HepG2 (cell line): Measurements from ENCODE around the gene SLC25A46. TPM values are rescaled to one million over a fixed set of nuclear protein-coding genes. Genes with fewer than 3 reads are reported as not detected.

Source experiments
- ATF1 ChIP-seq: IDR thresholded peaks from 2 replicates; pipeline ENCODE4 v1.6.1; 2016; ENCODE audit warnings: mild to moderate bottlenecking, control low read depth
- BATF2 ChIP-seq: sonication (generic); formaldehyde crosslinking; IDR thresholded peaks from 2 replicates; pipeline ENCODE4 v1.8.0; 2022; ENCODE audit warnings: mild to moderate bottlenecking, missing genetic modification reagents, moderate library complexity
- CC2D1A ChIP-seq: sonication (generic); formaldehyde crosslinking; IDR thresholded peaks from 2 replicates; pipeline ENCODE4 v1.8.1; 2023; ENCODE audit warnings: mild to moderate bottlenecking, missing genetic modification reagents
- CSRNP1 ChIP-seq: sonication (generic); formaldehyde crosslinking; IDR thresholded peaks from 2 replicates; pipeline ENCODE4 v1.8.1; 2023; ENCODE audit warnings: mild to moderate bottlenecking, missing genetic modification reagents
- NR2F1 ChIP-seq, 2 experiments: fragments of 450-650 bp in 1 of 2; formaldehyde crosslinking in 1 of 2; IDR thresholded peaks; 2 replicates each; pipeline versions ENCODE4 v1.5.0 to v1.6.1; 2016 to 2020; ENCODE audit warnings: mild to moderate bottlenecking in 1 of 2, missing compliant biosample characterization in 1 of 2, missing genetic modification reagents in 1 of 2, moderate library complexity in 1 of 2
- PHF8 ChIP-seq: sonication (generic); formaldehyde crosslinking; IDR thresholded peaks from 2 replicates; pipeline ENCODE4 v1.5.0; 2020; ENCODE audit warnings: missing genetic modification reagents
- PITX1 ChIP-seq: sonication (generic); formaldehyde crosslinking; IDR thresholded peaks from 2 replicates; pipeline ENCODE4 v1.5.1; 2020; ENCODE audit warnings: mild to moderate bottlenecking, missing genetic modification reagents
- RAD51 ChIP-seq: fragments of 450-650 bp; IDR thresholded peaks from 2 replicates; pipeline ENCODE4 v1.6.1; 2016; ENCODE audit warnings: borderline replicate concordance
- RNF219 ChIP-seq: sonication (generic); formaldehyde crosslinking; IDR thresholded peaks from 2 replicates; pipeline ENCODE4 v1.5.0; 2020; ENCODE audit warnings: mild to moderate bottlenecking, missing genetic modification reagents
- SP5 ChIP-seq: IDR thresholded peaks from 2 replicates; pipeline ENCODE4 v1.6.1; 2016; ENCODE audit warnings: low read depth, borderline replicate concordance
- SPEN ChIP-seq: sonication (generic); formaldehyde crosslinking; IDR thresholded peaks from 2 replicates; pipeline ENCODE4 v1.5.1; 2020; ENCODE audit warnings: low read depth, mild to moderate bottlenecking, missing genetic modification reagents
- TAF15 ChIP-seq: fragments of 200-400 bp; formaldehyde crosslinking; IDR thresholded peaks from one replicate; pipeline ENCODE4 v1.6.1; 2018; ENCODE audit warnings: mild to moderate bottlenecking, low read depth, low read length; ENCODE audit not compliant: poor library complexity, severe bottlenecking
- TBL1XR1 ChIP-seq: fragments of 150-350 bp; IDR thresholded peaks from 2 replicates; pipeline ENCODE4 v1.6.1; 2014; ENCODE audit warnings: borderline replicate concordance, low read length; ENCODE audit not compliant: partially characterized antibody
- ZFP82 ChIP-seq: sonication (generic); formaldehyde crosslinking; IDR thresholded peaks from 2 replicates; pipeline ENCODE4 v1.5.1; 2020; ENCODE audit warnings: mild to moderate bottlenecking, missing genetic modification reagents, borderline replicate concordance
- ZIK1 ChIP-seq: sonication (generic); formaldehyde crosslinking; IDR thresholded peaks from 2 replicates; pipeline ENCODE4 v1.5.0; 2020; ENCODE audit warnings: mild to moderate bottlenecking, low read depth, missing genetic modification reagents, borderline replicate concordance
- ZKSCAN1 ChIP-seq: fragments of 150-350 bp; IDR thresholded peaks from 2 replicates; pipeline ENCODE4 v1.6.1; 2014; ENCODE audit warnings: low read length
- ZNF253 ChIP-seq: sonication (generic); formaldehyde crosslinking; IDR thresholded peaks from 2 replicates; pipeline ENCODE4 v1.8.0; 2022; ENCODE audit warnings: mild to moderate bottlenecking, missing genetic modification reagents, borderline replicate concordance
- ZNF451 ChIP-seq: sonication (generic); formaldehyde crosslinking; IDR thresholded peaks from 2 replicates; pipeline ENCODE4 v1.5.0; 2020; ENCODE audit warnings: mild to moderate bottlenecking, missing genetic modification reagents
- ZNF563 ChIP-seq: sonication (generic); formaldehyde crosslinking; IDR thresholded peaks from 2 replicates; pipeline ENCODE4 v1.8.0; 2022; ENCODE audit warnings: mild to moderate bottlenecking, moderate library complexity, missing genetic modification reagents
- ZNF570 ChIP-seq: sonication (generic); formaldehyde crosslinking; IDR thresholded peaks from 2 replicates; pipeline ENCODE4 v1.4.0; 2020; ENCODE audit warnings: mild to moderate bottlenecking, missing genetic modification reagents, borderline replicate concordance
- ZNF574 ChIP-seq: sonication (generic); formaldehyde crosslinking; IDR thresholded peaks from 2 replicates; pipeline ENCODE4 v1.4.0; 2020; ENCODE audit warnings: missing genetic modification reagents
- ZNF749 ChIP-seq: sonication (generic); formaldehyde crosslinking; IDR thresholded peaks from 2 replicates; pipeline ENCODE4 v1.8.0; 2022; ENCODE audit warnings: mild to moderate bottlenecking, missing genetic modification reagents, moderate library complexity, borderline replicate concordance
- polyA plus RNA-seq, 8 experiments: library from polyadenylated mRNA; depleted of rRNA in 3 of 8; stranded (reverse) in 7 of 8; unstranded in 1 of 8; fragments of >200 nt; fragmentation: Illumina TruSeq in 4 of 8; extraction: Trizol in 4 of 8; gene quantifications; 2 replicates each; pipeline versions ENCODE4 v1.2.1 to v1.2.3, GENCODE V29; 2011 to 2016; ENCODE audit warnings: low read depth in 4 of 8, missing spikeins in 1 of 8, mixed read lengths in 1 of 8; ENCODE audit not compliant: insufficient read depth in 1 of 8
- total RNA-seq, 5 experiments: library from RNA; depleted of rRNA; stranded (reverse); fragments of >200 nt; fragmentation: Illumina TruSeq; extraction: Trizol; gene quantifications; 2 replicates each; pipeline ENCODE4 v1.2.3, GENCODE V29; 2016; ENCODE audit warnings: low read depth in 1 of 5

The SLC25A46 gene
- total and polyA plus RNA-seq, 2 of the 13 experiments (the other 11 are each of a cell fraction or from before 2014, with no cell fraction given): 14.2 to 34.6 TPM

GRCh38 chr5:110738812-110739651 is at the start of gene SLC25A46 (continued):
- TF ChIP-seq SPEN (CRISPR knock-in tag) (peak; percentile 93; the same call in 1 of the 2 replicates), NR2F1 (CRISPR knock-in tag; IDR thresholded peaks at IDR 0.05) (no peak; a peak in 1 of 4 replicates), PHF8 (peak; percentile 99), ZNF574 (CRISPR knock-in tag) (peak; percentile 78), ZFP82 (CRISPR knock-in tag) (peak; percentile 88), RAD51 (peak; percentile 84), SP5 (CRISPR knock-in tag) (no peak), ZNF563 (CRISPR knock-in tag) (peak; percentile 80), ZIK1 (CRISPR knock-in tag) (peak; percentile 53; the same call in 1 of the 2 replicates), ZNF570 (CRISPR knock-in tag) (no peak), ZNF749 (no peak), CC2D1A (CRISPR knock-in tag) (0 out of 2 replicates have a peak, but pooled peaks have one; percentile 27), TAF15 (peak; percentile 72), ZNF451 (CRISPR knock-in tag) (no peak), PITX1 (peak; percentile 72), ZKSCAN1 (no peak), TBL1XR1 (peak; percentile 36), BATF2 (CRISPR knock-in tag) (no peak), ZNF253 (CRISPR knock-in tag) (no peak), ATF1 (CRISPR knock-in tag) (0 out of 2 replicates have a peak, but pooled peaks have one; percentile 25), RNF219 (CRISPR knock-in tag) (no peak), CSRNP1 (no peak)
